Neural cell (in vitro differentiated cells): Measurements from ENCODE around the gene MTG1.

ENCODE experiments used
- EZH2 ChIP-seq: fragments of 200-600, 300-800 bp; shearing (Covaris generic), sonication (generic); IDR thresholded peaks from 2 replicates; pipeline ENCODE4 v1.6.1; 2014; ENCODE audit warnings: antibody characterized with exemption, low read length, borderline replicate concordance, mild to moderate bottlenecking; ENCODE audit not compliant: insufficient read depth, poor library complexity, severe bottlenecking
- RAD21 ChIP-seq: fragments of 450-650 bp; conservative IDR thresholded peaks from 2 replicates; pipeline ENCODE4 v1.6.1; 2014; ENCODE audit warnings: antibody characterized with exemption, mild to moderate bottlenecking, moderate library complexity
- REST ChIP-seq: IDR thresholded peaks from 2 replicates; pipeline ENCODE4 v1.6.1; 2012; ENCODE audit warnings: borderline replicate concordance
- TF ChIP-seq, protein P1 (sequence below): fragments of 450-650 bp; IDR thresholded peaks from 2 replicates; pipeline ENCODE4 v1.5.1; 2014; ENCODE audit warnings: antibody characterized with exemption, mild to moderate bottlenecking, moderate library complexity; ENCODE audit not compliant: poor library complexity, severe bottlenecking

DNA sequence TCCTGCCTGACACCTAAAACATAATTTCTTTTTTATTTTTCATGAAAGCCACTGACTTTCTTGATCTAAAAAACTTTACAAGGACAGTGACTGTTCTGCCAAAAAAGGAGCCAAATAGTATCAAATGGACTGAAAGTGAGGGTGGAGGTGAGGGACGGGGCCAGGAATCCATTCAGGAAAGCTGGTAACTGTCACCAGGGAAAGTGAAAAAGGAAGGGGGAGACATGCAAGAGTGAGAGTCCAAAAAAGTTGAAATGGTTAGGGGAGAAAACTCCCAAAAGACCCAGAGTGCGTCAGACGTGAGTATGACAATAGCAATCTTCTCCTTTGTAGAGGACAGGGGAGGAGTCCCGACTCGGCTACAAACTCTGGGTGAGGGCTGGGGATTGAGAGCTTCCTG, 49.7 kb upstream of the MTG1 start:
- TF ChIP-seq RAD21, result no peak
- TF ChIP-seq EZH2, result no peak
- TF ChIP-seq, protein P1, sequence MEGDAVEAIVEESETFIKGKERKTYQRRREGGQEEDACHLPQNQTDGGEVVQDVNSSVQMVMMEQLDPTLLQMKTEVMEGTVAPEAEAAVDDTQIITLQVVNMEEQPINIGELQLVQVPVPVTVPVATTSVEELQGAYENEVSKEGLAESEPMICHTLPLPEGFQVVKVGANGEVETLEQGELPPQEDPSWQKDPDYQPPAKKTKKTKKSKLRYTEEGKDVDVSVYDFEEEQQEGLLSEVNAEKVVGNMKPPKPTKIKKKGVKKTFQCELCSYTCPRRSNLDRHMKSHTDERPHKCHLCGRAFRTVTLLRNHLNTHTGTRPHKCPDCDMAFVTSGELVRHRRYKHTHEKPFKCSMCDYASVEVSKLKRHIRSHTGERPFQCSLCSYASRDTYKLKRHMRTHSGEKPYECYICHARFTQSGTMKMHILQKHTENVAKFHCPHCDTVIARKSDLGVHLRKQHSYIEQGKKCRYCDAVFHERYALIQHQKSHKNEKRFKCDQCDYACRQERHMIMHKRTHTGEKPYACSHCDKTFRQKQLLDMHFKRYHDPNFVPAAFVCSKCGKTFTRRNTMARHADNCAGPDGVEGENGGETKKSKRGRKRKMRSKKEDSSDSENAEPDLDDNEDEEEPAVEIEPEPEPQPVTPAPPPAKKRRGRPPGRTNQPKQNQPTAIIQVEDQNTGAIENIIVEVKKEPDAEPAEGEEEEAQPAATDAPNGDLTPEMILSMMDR, result no peak
- no peak for TF ChIP-seq REST
